ENCODE measurements around the gene NIPAL4. TPM values are rescaled to one million over a fixed set of nuclear protein-coding genes. Genes with fewer than 3 reads are reported as not detected.
A peak's percentile ranks its signal among the peaks of the same experiment; 100 is the strongest.

The NIPAL4 gene
- total RNA-seq, 1 experiment from 2014 or later: not detected

DNA sequence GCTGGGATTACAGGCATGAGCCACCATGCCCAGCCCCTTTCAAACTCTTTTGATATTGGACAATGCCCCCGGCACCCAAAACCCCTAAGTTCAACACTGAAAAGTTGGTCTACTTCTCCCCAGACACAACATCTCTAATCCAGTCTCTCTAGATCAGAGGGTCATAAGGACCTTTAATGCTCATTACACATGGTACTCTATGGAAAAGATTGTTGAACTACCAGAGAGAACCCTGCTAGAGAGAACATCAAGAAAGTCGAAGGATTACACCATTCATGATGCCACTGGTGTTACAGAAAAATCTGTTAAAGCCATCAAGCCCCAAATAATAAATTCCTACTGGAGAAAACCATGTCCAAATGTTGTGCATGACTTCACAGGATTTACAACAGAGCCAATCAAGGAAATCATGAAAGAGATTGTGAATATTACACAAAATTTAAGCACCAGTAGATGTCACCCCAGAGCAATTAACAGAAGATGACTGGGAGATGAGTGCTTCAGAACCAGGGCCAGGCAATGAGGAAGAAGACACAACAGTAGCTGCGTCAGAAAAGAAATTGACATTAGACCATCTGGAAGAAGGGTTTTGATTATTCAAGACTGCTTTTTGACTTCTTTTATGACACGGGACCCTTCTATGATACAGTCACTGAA, 28.3 kb upstream of the NIPAL4 start:
- Histone ChIP-seq H4K8ac (replicated peaks; ENCODE audit: insufficient read length, low read depth, low read length) (no peak overlapping the region), H2BK5ac (ENCODE audit: insufficient read length, low read length) (no peak overlapping the region), H4K20me1 (ENCODE audit: control insufficient read depth, insufficient read depth, insufficient read length) (no peaks in the 10 kb centered on the region), H2BK120ac (ENCODE audit: low read depth, low read length, poor library complexity, severe bottlenecking) (no peak overlapping the region), H2AK5ac (ENCODE audit: insufficient read length, low read length) (no peak overlapping the region), H2BK15ac (ENCODE audit: low read depth, low read length) (no peak overlapping the region), H4K91ac (ENCODE audit: insufficient read length, low read depth, low read length) (no peak overlapping the region), H3K56ac (ENCODE audit: insufficient read length, low read depth, low read length) (no peak overlapping the region), H2BK20ac (ENCODE audit: low read depth, low read length, poor library complexity, severe bottlenecking) (no peak overlapping the region), H3K79me2 (ENCODE audit: insufficient read depth, low read length) (no peaks in the 10 kb centered on the region), H3K23me2 (ENCODE audit: insufficient read length, low read depth, low read length, poor library complexity, severe bottlenecking) (no peaks in the 10 kb centered on the region), H3K23ac (ENCODE audit: insufficient read length, low read depth, low read length) (no peak overlapping the region), H3K9me3 (ENCODE audit: control insufficient read depth, low read depth, low read length) (no peaks in the 10 kb centered on the region), H3K4me2 (ENCODE audit: insufficient read depth, insufficient read length, low read length) (no peak overlapping the region), H3K9ac (ENCODE audit: extremely low read depth, insufficient read length, low read length) (no peak overlapping the region), H3K18ac (ENCODE audit: insufficient read length, low read depth, low read length) (no peak overlapping the region), H3K4ac (ENCODE audit: low read depth, low read length) (no peak overlapping the region), H3K4me1 (ENCODE audit: insufficient read depth, low read length) (no peaks in the 10 kb centered on the region), H3T11ph (ENCODE audit: low read length) (no peak overlapping the region), H3K27ac (ENCODE audit: insufficient read length, low read depth, low read length) (no peak overlapping the region), H3K14ac (ENCODE audit: insufficient read depth, low read length) (no peak overlapping the region), H3K79me1 (ENCODE audit: insufficient read depth, low read depth, low read length, poor library complexity, severe bottlenecking) (no peaks in the 10 kb centered on the region), H2BK12ac (ENCODE audit: insufficient read length, low read depth, low read length) (no peak overlapping the region), H4K5ac (ENCODE audit: insufficient read length, low read depth, low read length) (no peak overlapping the region), H3K27me3 (ENCODE audit: insufficient read depth, low read length) (no peaks in the 10 kb centered on the region), H2AFZ (ENCODE audit: low read length) (no peak overlapping the region)
- no peak overlapping the region for H3K4me3 Mint-ChIP-seq
- TF ChIP-seq, protein P1, sequence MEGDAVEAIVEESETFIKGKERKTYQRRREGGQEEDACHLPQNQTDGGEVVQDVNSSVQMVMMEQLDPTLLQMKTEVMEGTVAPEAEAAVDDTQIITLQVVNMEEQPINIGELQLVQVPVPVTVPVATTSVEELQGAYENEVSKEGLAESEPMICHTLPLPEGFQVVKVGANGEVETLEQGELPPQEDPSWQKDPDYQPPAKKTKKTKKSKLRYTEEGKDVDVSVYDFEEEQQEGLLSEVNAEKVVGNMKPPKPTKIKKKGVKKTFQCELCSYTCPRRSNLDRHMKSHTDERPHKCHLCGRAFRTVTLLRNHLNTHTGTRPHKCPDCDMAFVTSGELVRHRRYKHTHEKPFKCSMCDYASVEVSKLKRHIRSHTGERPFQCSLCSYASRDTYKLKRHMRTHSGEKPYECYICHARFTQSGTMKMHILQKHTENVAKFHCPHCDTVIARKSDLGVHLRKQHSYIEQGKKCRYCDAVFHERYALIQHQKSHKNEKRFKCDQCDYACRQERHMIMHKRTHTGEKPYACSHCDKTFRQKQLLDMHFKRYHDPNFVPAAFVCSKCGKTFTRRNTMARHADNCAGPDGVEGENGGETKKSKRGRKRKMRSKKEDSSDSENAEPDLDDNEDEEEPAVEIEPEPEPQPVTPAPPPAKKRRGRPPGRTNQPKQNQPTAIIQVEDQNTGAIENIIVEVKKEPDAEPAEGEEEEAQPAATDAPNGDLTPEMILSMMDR (conservative IDR thresholded peaks at IDR 0.05): peak; percentile 62
- H3K4me1 Mint-ChIP-seq: no peaks in the 10 kb centered on the region
- H3K27ac Mint-ChIP-seq: no peak overlapping the region; a peak in 1 of 7 replicates
- no peak for DNase-seq
- H3K9me3 Mint-ChIP-seq: peaks cover 0 to 3% of the 10 kb centered on the region in 2 experiments; a peak in 4 of 5 replicates
- no peaks in the 10 kb centered on the region for H3K36me3 Mint-ChIP-seq (ENCODE audit: insufficient read depth in 1 of 3, low read depth in 3 of 3)
- WGBS (ENCODE audit: extremely low coverage, insufficient read length, low lambda C conversion rate): no CpG with 5 or more reads among the region's 4 CpGs
- H3K27me3 Mint-ChIP-seq (ENCODE audit: low read depth): peaks cover 3% of the 10 kb centered on the region; the same call in 1 of the 2 replicates
